H9 (cell line): ENCODE measurements around the gene PTCRA. TPM values are rescaled to one million over a fixed set of nuclear protein-coding genes. Genes with fewer than 3 reads are reported as not detected.

Experiments
- DNase-seq: peaks from one replicate; pipeline ENCODE4 v3.0.0-alpha.2; 2017
- H2AFZ ChIP-seq: one replicate; pipeline ENCODE4 v1.6.1; 2013; ENCODE audit warnings: mild to moderate bottlenecking, low read length, control low read depth, moderate library complexity
- H2AK5ac ChIP-seq: 2 replicates; pipeline ENCODE4 v1.6.1; 2013; ENCODE audit warnings: low read length, control low read depth, mixed read lengths; ENCODE audit not compliant: insufficient read length
- H2BK120ac ChIP-seq: one replicate; pipeline ENCODE4 v1.6.1; 2013; ENCODE audit warnings: low read depth, mild to moderate bottlenecking, low read length, control low read depth, inconsistent platforms; ENCODE audit not compliant: poor library complexity, severe bottlenecking
- H2BK12ac ChIP-seq: 2 replicates; pipeline ENCODE4 v1.6.1; 2013; ENCODE audit warnings: low read length, control low read depth, mixed read lengths, low read depth; ENCODE audit not compliant: insufficient read length
- H2BK15ac ChIP-seq: 2 replicates; pipeline ENCODE4 v1.6.1; 2013; ENCODE audit warnings: low read depth, low read length, control low read depth
- H2BK20ac ChIP-seq: one replicate; pipeline ENCODE4 v1.6.1; 2013; ENCODE audit warnings: low read depth, mild to moderate bottlenecking, low read length, control low read depth, inconsistent platforms; ENCODE audit not compliant: poor library complexity, severe bottlenecking
- H2BK5ac ChIP-seq: 2 replicates; pipeline ENCODE4 v1.6.1; 2013; ENCODE audit warnings: low read length, control low read depth, mixed read lengths; ENCODE audit not compliant: insufficient read length
- H3K14ac ChIP-seq: 2 replicates; pipeline ENCODE4 v1.6.1; 2013; ENCODE audit warnings: low read length, control low read depth; ENCODE audit not compliant: insufficient read depth
- H3K18ac ChIP-seq: 2 replicates; pipeline ENCODE4 v1.6.1; 2013; ENCODE audit warnings: low read depth, mild to moderate bottlenecking, mixed read lengths, low read length, control low read depth; ENCODE audit not compliant: insufficient read length
- H3K23ac ChIP-seq: 2 replicates; pipeline ENCODE4 v1.6.1; 2013; ENCODE audit warnings: low read length, control low read depth, mixed read lengths, low read depth; ENCODE audit not compliant: insufficient read length
- H3K23me2 ChIP-seq: 2 replicates; pipeline ENCODE4 v1.6.1; 2013; ENCODE audit warnings: low read depth, mild to moderate bottlenecking, mixed read lengths, low read length, control low read depth; ENCODE audit not compliant: insufficient read length, poor library complexity, severe bottlenecking
- H3K27ac ChIP-seq: 2 replicates; pipeline ENCODE4 v1.5.1; 2013; ENCODE audit warnings: low read length, control low read depth, mixed read lengths, low read depth; ENCODE audit not compliant: insufficient read length
- H3K27me3 ChIP-seq: 2 replicates; pipeline ENCODE4 v1.6.1; 2013; ENCODE audit warnings: low read length, control low read depth, inconsistent platforms; ENCODE audit not compliant: insufficient read depth
- H3K4ac ChIP-seq: 2 replicates; pipeline ENCODE4 v1.6.1; 2013; ENCODE audit warnings: low read depth, mild to moderate bottlenecking, control low read depth, inconsistent platforms, low read length, moderate library complexity
- H3K4me1 ChIP-seq: 2 replicates; pipeline ENCODE4 v1.6.1; 2013; ENCODE audit warnings: low read length, control low read depth, inconsistent platforms; ENCODE audit not compliant: insufficient read depth
- H3K4me2 ChIP-seq: 2 replicates; pipeline ENCODE4 v1.6.1; 2013; ENCODE audit warnings: low read length, control low read depth, mixed read lengths; ENCODE audit not compliant: insufficient read length, insufficient read depth
- H3K56ac ChIP-seq: 2 replicates; pipeline ENCODE4 v1.6.1; 2013; ENCODE audit warnings: low read depth, mild to moderate bottlenecking, mixed read lengths, low read length, control low read depth; ENCODE audit not compliant: insufficient read length
- H3K79me1 ChIP-seq: 2 replicates; pipeline ENCODE4 v1.6.1; 2013; ENCODE audit warnings: low read depth, mild to moderate bottlenecking, moderate library complexity, low read length, control low read depth, inconsistent platforms; ENCODE audit not compliant: insufficient read depth, poor library complexity, severe bottlenecking
- H3K79me2 ChIP-seq: 2 replicates; pipeline ENCODE4 v1.6.1; 2013; ENCODE audit warnings: low read length, control low read depth, inconsistent platforms; ENCODE audit not compliant: insufficient read depth
- H3K9ac ChIP-seq: 2 replicates; pipeline ENCODE4 v1.6.1; 2013; ENCODE audit warnings: low read length, control low read depth, mixed read lengths; ENCODE audit not compliant: insufficient read length; ENCODE audit errors: extremely low read depth
- H3K9me3 ChIP-seq: one replicate; pipeline ENCODE4 v1.6.1; 2013; ENCODE audit warnings: low read depth, low read length, inconsistent platforms; ENCODE audit not compliant: control insufficient read depth
- H3T11ph ChIP-seq: one replicate; pipeline ENCODE4 v1.6.1; 2013; ENCODE audit warnings: mild to moderate bottlenecking, low read length, control low read depth, inconsistent platforms
- H4K20me1 ChIP-seq: one replicate; pipeline ENCODE4 v1.6.1; 2013; ENCODE audit not compliant: control insufficient read depth, insufficient read length, insufficient read depth
- H4K5ac ChIP-seq: 2 replicates; pipeline ENCODE4 v1.6.1; 2013; ENCODE audit warnings: low read depth, mild to moderate bottlenecking, mixed read lengths, low read length, control low read depth; ENCODE audit not compliant: insufficient read length
- H4K8ac ChIP-seq: replicated peaks from 2 replicates; pipeline ENCODE4 v1.6.1; 2013; ENCODE audit warnings: low read length, control low read depth, mixed read lengths, low read depth; ENCODE audit not compliant: insufficient read length
- H4K91ac ChIP-seq: 2 replicates; pipeline ENCODE4 v1.6.1; 2013; ENCODE audit warnings: low read depth, mild to moderate bottlenecking, moderate library complexity, mixed read lengths, low read length, control low read depth; ENCODE audit not compliant: insufficient read length
- H3K27ac Mint-ChIP-seq, 3 experiments: 2 replicates in 2 of 3; 3 replicates in 1 of 3; pipeline ENCODE4 v1.8.0; 2020 to 2021; ENCODE audit warnings: mixed read lengths in 3 of 3, mild to moderate bottlenecking in 1 of 3, moderate library complexity in 1 of 3
- H3K27me3 Mint-ChIP-seq: 2 replicates; pipeline ENCODE4 v1.8.0; 2021; ENCODE audit warnings: low read depth, mild to moderate bottlenecking, moderate library complexity, mixed read lengths
- H3K36me3 Mint-ChIP-seq, 3 experiments: 2 replicates in 2 of 3; 3 replicates in 1 of 3; pipeline ENCODE4 v1.8.0; 2020 to 2021; ENCODE audit warnings: low read depth in 3 of 3, mixed read lengths in 3 of 3; ENCODE audit not compliant: insufficient read depth in 1 of 3
- H3K4me1 Mint-ChIP-seq, 2 experiments: 2 replicates each; pipeline ENCODE4 v1.8.0; 2020; ENCODE audit warnings: mixed read lengths in 2 of 2
- H3K4me3 Mint-ChIP-seq, 2 experiments: 2 replicates in 1 of 2; 3 replicates in 1 of 2; pipeline ENCODE4 v1.8.0; 2020 to 2021; ENCODE audit warnings: mild to moderate bottlenecking in 2 of 2, mixed read lengths in 2 of 2, moderate library complexity in 1 of 2
- H3K9me3 Mint-ChIP-seq, 2 experiments: 2 replicates in 1 of 2; 3 replicates in 1 of 2; pipeline ENCODE4 v1.8.0; 2020; ENCODE audit warnings: mild to moderate bottlenecking in 2 of 2, mixed read lengths in 2 of 2, moderate library complexity in 1 of 2
- WGBS: extraction: QIAGEN DNeasy Blood & Tissue Kit; methylation state at CpG from one replicate; pipeline ENCODE4 v1.1.7; 2013; ENCODE audit warnings: missing lambda C conversion rate, low lambda C conversion rate, mixed read lengths; ENCODE audit not compliant: insufficient read length; ENCODE audit errors: extremely low coverage; 5-methylcytosine and 5-hydroxymethylcytosine counted together
- total RNA-seq: library from RNA; stranded (reverse); gene quantifications from 2 replicates; pipeline ENCODE4 v1.2.1, GENCODE V29; 2021
- TF ChIP-seq, protein P1 (sequence below): fragments of 200-600 bp; sonication (generic); conservative IDR thresholded peaks from 3 replicates; pipeline ENCODE4 v1.8.0; 2021; ENCODE audit warnings: antibody characterized with exemption, mild to moderate bottlenecking

The PTCRA gene
- total RNA-seq, 1 experiment from 2014 or later = not detected

DNA sequence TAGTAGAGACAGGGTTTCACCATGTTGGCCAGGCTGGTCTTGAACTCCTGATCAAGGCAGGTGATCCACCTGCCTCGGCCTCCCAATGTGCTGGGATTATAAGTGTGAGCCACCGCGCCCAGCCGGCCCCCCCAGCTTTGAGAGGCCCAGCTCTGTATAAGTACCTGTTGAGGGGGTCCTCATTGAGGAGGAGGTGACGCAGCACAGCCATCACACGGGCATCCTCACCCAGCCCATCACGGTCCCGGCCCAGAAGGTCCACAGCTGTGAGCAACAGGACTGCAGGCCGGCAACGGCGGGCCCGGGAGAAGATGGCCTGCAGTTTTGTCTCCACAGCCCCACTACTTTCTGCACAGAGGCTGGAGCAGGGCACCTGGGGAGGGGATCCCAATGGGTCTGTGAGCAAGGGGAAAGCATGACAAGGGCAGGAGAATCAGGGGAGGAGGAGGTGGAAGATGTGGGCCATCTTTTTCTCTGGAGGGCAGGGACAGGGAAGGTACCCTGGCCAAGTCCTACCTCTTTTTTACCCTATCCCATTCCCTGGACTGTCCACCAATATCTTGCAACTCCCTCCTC, 52.4 kb downstream of the PTCRA start:
- no peaks in the 10 kb centered on the region for H3K27me3 Mint-ChIP-seq
- Histone ChIP-seq H2BK5ac (no peak overlapping the region), H3K79me2 (no peaks in the 10 kb centered on the region), H2AK5ac (no peak overlapping the region), H3K4ac (no peak overlapping the region), H3K4me1 (no peaks in the 10 kb centered on the region), H4K5ac (no peak overlapping the region), H4K8ac (no peak overlapping the region), H3K56ac (no peak overlapping the region), H2BK120ac (no peak overlapping the region), H3K4me2 (no peak overlapping the region), H2BK20ac (no peak overlapping the region), H3K14ac (no peak overlapping the region), H2BK12ac (no peak overlapping the region), H3T11ph (no peak overlapping the region), H3K79me1 (no peaks in the 10 kb centered on the region), H3K27ac (no peak overlapping the region), H2BK15ac (no peak overlapping the region), H3K9ac (no peak overlapping the region), H4K20me1 (no peaks in the 10 kb centered on the region), H4K91ac (no peak overlapping the region), H3K18ac (no peak overlapping the region), H2AFZ (no peak overlapping the region), H3K9me3 (no peaks in the 10 kb centered on the region), H3K23me2 (no peaks in the 10 kb centered on the region), H3K23ac (no peak overlapping the region), H3K27me3 (no peaks in the 10 kb centered on the region)
- H3K4me3 Mint-ChIP-seq = no peak overlapping the region
- H3K36me3 Mint-ChIP-seq = peaks cover 0 to 29% (median 14%) of the 10 kb centered on the region in 3 experiments; a peak in 5 of 7 replicates
- 0 out of 4 replicates have a peak, but pooled peaks cover 0 to 2% of the 10 kb centered on the region in 2 experiments for H3K4me1 Mint-ChIP-seq
- no peak for DNase-seq
- no CpG with 5 or more reads among the region's 12 CpGs for WGBS
- TF ChIP-seq, protein P1, sequence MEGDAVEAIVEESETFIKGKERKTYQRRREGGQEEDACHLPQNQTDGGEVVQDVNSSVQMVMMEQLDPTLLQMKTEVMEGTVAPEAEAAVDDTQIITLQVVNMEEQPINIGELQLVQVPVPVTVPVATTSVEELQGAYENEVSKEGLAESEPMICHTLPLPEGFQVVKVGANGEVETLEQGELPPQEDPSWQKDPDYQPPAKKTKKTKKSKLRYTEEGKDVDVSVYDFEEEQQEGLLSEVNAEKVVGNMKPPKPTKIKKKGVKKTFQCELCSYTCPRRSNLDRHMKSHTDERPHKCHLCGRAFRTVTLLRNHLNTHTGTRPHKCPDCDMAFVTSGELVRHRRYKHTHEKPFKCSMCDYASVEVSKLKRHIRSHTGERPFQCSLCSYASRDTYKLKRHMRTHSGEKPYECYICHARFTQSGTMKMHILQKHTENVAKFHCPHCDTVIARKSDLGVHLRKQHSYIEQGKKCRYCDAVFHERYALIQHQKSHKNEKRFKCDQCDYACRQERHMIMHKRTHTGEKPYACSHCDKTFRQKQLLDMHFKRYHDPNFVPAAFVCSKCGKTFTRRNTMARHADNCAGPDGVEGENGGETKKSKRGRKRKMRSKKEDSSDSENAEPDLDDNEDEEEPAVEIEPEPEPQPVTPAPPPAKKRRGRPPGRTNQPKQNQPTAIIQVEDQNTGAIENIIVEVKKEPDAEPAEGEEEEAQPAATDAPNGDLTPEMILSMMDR = no peak
- H3K9me3 Mint-ChIP-seq = no peaks in the 10 kb centered on the region
- no peak overlapping the region for H3K27ac Mint-ChIP-seq
